NCI-H748 (cell line): ENCODE results near the gene TNKS2.
"Not testable (repeated sequence)": the region's sequence is repeated elsewhere in the genome, so short reads cannot be mapped to it uniquely, and the experiment has no call there.

ENCODE experiments used
- DNase-seq: peaks from one replicate; lab custom pipeline; 2025; ENCODE audit not compliant: unreplicated experiment; lab: John Stamatoyannopoulos, UW

The TNKS2 gene

DNA sequence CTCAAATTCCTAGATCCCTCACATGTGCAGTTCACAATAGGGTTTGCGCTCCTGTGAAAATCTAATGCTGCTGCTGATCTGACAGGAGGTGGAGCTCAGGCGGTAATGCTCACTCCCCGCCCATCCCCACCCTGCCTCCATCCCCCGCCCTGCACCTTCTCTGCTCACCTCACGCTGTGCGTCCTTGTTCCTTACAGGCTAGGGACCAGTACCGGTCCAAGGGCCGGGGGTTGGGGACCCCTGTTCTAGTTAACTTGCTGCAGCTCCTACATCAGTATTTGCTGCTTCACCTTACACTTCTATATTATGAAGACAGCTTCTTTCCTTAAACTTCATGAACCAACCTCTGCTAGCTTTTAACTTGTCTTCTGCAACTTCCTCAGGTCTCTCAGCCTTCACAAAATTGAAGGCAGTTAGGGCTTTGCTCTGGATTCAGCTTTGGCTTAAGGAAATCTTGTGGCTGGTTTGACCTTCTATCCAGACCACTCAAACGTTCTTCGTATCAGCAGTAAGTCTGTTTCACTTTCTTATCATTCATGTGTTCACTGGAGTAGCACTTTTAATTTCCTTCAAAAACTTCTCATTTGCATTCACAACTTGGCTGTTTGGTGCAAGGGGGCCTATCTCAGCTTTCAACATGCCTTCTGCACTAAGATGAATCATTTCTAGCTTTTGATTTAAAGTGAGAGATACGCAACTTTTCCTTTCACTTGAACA, 1.7 kb upstream of the TNKS2 start:
- no peak for DNase-seq

DNA sequence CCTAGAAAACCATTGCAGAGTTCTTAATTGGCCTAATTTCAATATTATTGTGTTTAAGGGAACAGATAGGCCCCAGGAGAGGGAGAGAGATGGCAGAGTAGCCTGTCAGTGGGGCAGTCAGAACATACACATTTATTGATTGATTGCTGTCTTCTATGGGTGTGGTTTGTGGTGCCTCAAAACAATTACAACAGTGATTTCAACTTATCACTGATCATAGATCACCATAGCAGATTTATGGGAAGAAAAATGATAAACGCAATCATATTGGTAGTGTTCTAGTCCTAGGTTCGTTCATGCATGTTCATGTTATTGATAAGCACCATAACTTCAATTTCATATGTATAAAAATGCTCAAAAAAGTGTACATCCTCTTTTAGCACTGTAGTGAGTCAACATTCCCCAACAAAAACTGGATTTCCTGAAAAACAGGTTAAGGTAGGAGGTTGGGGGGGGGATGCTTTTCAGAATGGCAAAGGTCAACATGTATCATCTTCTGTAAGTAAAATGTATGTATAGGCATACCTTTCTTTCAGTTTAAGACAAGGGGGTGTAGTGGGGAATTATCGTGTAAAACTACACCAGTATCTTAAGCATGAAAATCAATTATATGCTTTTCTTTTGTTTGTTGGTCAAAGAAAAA, 1.1 kb upstream of the TNKS2 start:
- DNase-seq: peak; percentile 16

- DNase-seq: peak; percentile 67
Measured at GRCh38 chr10:91798649-91799611, 704 bp downstream of the TNKS2 start.

DNA sequence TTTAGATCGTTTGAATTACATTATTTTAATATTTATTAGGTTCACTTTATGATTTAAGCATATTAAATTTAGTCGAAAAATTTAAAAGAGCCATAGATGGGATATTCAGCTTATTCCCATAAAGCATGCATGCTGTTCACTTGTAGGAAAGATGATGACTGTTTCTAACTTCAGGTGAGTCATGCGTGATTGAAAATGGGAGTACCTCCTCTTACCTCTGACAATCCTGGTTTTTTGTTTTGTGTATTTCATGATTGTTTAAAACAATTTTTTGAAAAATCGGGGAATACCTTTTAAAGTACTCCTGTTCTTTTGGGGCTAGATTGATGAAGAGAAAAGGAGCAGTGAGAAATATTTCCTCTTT, 1.4 kb downstream of the TNKS2 start:
- DNase-seq: no peak

GRCh38 chr10:91800182-91800581, 2.0 kb downstream of the TNKS2 start:
- DNase-seq: no peak

GRCh38 chr10:91800756-91801155, 2.5 kb downstream of the TNKS2 start:
- no peak for DNase-seq

DNA sequence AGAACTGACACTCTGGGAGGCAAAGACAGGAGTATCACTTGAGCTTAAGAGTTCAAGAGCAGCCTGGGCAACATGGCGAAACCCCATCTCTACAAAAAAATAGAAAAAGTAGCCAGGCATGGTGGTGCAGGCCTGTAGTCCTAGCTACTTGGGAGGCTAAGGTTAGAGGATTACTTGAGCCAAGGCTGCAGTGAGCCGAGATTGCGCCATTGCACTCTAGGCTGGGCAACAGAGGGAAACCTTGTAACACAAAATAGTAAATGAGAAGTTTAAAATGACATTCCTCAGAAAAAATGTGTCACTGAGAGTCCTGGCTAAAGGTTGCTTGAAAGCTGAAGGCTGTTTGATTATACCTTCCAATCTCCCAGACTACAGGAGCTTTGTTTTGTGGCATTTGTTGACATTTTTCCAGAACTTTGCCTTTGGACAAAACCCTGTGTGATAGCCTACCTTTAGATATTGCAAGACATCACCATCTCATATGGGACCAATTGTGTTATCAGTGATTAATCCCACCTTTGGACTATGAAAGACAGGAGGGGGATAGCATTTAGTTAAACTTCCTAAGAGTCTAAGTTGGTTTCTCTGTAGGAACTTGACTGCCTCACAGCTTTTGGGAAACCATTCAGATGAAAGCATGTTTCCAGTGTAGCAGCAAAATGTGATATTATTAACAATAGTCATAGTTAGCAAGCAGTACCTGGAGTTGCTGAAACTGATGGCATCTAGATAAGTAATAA, 5.3 kb downstream of the TNKS2 start:
- DNase-seq: no peak

DNA sequence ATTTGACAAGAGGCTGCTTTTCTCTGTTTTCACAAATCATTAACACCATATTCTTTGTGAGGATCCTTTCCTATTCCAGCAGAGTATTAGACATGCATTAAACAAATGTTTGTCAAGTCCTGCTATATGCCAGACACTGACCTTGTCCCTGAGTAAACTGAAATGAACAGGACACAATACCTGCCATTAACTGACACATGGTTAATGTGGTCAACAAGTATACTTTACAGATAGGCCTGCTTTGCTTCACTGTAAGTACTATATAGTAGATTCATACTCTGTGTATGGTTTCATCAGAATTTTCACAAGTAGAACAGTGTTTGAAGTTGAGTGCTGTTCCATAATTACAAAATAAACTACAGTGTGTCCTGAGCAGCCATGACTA, 5.9 kb downstream of the TNKS2 start:
- DNase-seq: peak; percentile 2

DNA sequence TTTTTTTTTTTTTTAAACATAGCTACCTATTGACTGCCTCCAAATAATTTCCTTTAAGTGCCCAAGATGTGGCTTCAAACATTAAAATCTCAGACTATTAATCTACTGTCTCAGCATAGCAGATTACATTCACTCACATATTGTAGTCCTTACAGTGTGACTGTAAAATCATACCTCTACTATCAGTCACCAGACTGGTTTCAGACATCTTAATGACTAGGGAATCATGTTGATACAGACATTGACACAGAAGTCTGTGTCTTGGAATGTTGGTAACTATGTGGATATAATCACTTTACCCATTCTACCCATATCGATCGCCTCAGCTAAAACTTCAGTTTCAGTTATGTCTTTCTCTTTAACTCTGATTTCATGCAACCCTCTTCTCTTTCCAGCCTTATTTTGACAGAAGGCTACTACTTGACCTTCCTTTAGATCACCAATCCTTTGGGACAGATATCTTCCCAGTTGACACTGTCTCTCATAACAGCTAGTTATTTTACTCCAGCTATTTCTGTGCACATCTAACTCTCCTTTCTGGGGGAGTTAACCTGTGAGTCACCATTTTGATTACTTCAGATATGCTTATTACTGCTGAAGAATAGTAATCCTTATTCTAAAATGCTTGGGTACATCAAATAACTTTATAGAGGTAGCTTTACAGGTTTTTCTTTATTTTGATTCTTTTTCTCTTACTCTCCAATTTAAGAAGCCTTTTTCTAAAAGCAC, 7.0 kb downstream of the TNKS2 start:
- DNase-seq: no peak

DNA sequence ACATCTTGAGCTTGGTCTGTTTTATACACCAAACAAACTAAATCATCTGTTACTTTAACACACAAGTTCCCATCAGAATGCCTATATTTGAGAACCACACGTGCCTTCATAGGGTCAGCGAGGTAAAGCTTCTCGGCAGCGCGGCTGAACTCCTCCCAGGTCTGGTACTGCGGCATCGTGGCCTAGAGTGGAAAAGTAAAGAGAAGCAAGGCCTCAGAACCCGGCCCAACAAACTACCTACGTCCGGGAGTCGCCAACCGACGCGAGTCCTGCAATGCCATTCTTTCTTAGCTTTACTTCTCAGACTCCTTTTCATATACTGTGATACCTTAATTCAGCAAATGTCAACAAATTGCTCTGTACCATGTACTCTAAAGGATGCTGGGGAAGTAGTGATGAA, 9.0 kb downstream of the TNKS2 start:
- DNase-seq: not testable (repeated sequence)

GRCh38 chr10:91813251-91813650, 15.0 kb downstream of the TNKS2 start:
- no peak for DNase-seq

GRCh38 chr10:91816981-91817380, 18.8 kb downstream of the TNKS2 start:
- DNase-seq: no peak

- DNase-seq: no peak
Measured at GRCh38 chr10:91820144-91820543, 21.9 kb downstream of the TNKS2 start.

- no peak for DNase-seq
Measured at GRCh38 chr10:91824076-91824475, 25.9 kb downstream of the TNKS2 start.

DNA sequence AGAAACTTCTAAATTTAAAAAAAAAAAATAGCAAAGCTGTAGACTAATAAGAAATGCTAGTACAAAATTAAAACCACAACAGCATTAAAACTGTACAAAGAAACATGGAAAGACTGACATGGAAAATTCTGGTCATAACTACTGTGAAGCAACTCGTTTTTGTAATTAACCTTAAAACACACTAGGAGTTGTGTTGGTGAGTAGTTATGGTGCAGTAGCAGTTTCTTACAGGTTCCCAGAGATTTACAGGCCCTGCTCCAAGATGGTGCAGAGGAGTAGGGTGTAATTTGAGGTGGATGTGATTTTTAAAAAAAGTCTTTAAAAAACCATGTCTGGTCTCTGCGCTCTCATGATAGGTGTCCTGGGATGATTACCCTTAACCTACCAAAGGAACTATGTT, 31.0 kb downstream of the TNKS2 start:
- no peak for DNase-seq

GRCh38 chr10:91838199-91838598, 40.0 kb downstream of the TNKS2 start:
- no peak for DNase-seq

DNA sequence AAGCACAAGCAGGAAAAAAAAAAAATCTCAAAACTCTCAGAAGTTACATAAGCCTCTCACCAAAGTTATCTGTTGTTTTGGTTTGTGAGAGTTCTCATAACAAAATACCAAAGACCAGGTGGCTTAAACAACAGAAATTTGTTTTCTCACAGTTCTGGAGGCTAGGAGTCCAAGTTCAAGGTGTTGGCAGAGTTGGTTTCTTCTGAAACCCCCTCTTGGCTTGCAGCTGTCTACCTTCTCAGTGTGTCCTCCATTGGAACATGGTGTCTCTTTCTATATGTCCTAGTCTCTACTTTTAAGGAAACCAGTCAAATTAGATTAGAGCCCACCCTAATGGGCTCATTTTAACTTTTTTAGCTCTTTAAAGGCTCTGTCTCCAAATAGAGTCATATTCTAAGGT, 44.9 kb downstream of the TNKS2 start:
- no peak for DNase-seq

DNA sequence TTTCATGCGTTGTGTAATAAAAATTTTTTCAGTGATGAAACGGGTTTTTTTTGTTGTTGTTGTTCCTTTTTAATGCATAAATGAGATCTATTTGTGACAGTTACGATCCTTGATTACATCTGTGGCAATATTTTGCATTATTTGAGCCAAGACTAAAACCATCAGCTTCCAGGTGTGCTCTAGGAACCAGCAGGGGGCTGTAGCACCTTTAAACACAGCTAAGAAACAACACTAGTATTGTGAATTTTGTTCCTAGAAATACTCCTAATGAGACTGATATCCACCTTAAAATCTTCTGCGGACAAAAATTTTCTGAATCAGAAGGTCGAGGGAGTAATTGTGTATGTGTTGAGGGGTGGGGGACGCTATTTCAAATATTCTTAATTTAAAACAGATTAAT, 58.4 kb downstream of the TNKS2 start:
- no peak for DNase-seq

GRCh38 chr10:91860885-91861284, 62.7 kb downstream of the TNKS2 start:
- no peak for DNase-seq

GRCh38 chr10:91864099-91864498, 65.9 kb downstream of the TNKS2 start:
- DNase-seq: no peak

DNA sequence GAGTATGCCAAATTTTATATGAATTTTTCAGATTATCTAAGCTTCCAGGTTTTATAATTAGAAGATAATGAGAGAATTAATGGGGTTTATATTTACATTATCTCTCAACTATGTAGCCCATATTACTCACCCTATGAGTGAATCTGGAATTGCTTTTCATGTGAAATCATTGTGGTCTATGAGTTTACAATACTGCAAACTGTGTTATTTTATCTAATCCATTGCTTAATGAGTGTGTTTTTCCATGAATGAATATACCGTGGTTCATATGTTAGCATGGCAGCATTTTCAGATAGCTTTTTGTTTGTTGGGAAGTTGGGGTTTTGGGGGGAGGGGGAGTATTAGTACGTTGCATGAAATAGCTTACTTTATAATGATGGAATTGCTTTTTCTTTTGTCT, 66.5 kb downstream of the TNKS2 start:
- DNase-seq: no peak
